Measurements from ENCODE around the gene DPH3.

GRCh38 chr3:16300307-16300706, 35.6 kb upstream of the DPH3 start:
- TF ChIP-seq, protein P1, sequence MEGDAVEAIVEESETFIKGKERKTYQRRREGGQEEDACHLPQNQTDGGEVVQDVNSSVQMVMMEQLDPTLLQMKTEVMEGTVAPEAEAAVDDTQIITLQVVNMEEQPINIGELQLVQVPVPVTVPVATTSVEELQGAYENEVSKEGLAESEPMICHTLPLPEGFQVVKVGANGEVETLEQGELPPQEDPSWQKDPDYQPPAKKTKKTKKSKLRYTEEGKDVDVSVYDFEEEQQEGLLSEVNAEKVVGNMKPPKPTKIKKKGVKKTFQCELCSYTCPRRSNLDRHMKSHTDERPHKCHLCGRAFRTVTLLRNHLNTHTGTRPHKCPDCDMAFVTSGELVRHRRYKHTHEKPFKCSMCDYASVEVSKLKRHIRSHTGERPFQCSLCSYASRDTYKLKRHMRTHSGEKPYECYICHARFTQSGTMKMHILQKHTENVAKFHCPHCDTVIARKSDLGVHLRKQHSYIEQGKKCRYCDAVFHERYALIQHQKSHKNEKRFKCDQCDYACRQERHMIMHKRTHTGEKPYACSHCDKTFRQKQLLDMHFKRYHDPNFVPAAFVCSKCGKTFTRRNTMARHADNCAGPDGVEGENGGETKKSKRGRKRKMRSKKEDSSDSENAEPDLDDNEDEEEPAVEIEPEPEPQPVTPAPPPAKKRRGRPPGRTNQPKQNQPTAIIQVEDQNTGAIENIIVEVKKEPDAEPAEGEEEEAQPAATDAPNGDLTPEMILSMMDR (conservative IDR thresholded peaks at IDR 0.05; ENCODE audit: low read depth in 2 of 2), result no peak
- TF ChIP-seq EZH2 (IDR thresholded peaks at IDR 0.05; ENCODE audit: low read depth, unreplicated experiment) (no peak), EZH2phosphoT487 (IDR thresholded peaks at IDR 0.05; ENCODE audit: unreplicated experiment) (no peak), CREB1 (CRISPR knock-in tag; IDR thresholded peaks at IDR 0.05; ENCODE audit: low read depth) (no peak), POLR2AphosphoS5 (IDR thresholded peaks at IDR 0.05; ENCODE audit: low read depth) (no peak), JUNB (IDR thresholded peaks at IDR 0.05; ENCODE audit: unreplicated experiment) (no peak), REST (IDR thresholded peaks at IDR 0.05; ENCODE audit: unreplicated experiment) (no peak)
